ENCODE measurements around the gene PDZD2. TPM values are rescaled to one million over a fixed set of nuclear protein-coding genes. Genes with fewer than 3 reads are reported as not detected.

PDZD2 gene
- total RNA-seq, 1 donor from 2014 or later: 6.7 TPM

GRCh38 chr5:32143617-32144377 is 504.9 kb downstream of the PDZD2 start:
- no peak for DNase-seq (ENCODE audit: low read depth)
- Histone ChIP-seq H3K36me3 (ENCODE audit: control insufficient read depth, insufficient read depth, low read length) (no peaks in the 10 kb centered on the region), H3K27me3 (ENCODE audit: control insufficient read depth, insufficient read depth, low read length) (no peaks in the 10 kb centered on the region), H3K4me3 (ENCODE audit: low read depth, low read length) (no peak overlapping the region)
- TF ChIP-seq, protein P1, sequence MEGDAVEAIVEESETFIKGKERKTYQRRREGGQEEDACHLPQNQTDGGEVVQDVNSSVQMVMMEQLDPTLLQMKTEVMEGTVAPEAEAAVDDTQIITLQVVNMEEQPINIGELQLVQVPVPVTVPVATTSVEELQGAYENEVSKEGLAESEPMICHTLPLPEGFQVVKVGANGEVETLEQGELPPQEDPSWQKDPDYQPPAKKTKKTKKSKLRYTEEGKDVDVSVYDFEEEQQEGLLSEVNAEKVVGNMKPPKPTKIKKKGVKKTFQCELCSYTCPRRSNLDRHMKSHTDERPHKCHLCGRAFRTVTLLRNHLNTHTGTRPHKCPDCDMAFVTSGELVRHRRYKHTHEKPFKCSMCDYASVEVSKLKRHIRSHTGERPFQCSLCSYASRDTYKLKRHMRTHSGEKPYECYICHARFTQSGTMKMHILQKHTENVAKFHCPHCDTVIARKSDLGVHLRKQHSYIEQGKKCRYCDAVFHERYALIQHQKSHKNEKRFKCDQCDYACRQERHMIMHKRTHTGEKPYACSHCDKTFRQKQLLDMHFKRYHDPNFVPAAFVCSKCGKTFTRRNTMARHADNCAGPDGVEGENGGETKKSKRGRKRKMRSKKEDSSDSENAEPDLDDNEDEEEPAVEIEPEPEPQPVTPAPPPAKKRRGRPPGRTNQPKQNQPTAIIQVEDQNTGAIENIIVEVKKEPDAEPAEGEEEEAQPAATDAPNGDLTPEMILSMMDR (IDR thresholded peaks at IDR 0.05; ENCODE audit: insufficient read depth, low read length, poor library complexity, severe bottlenecking): no peak

DNA sequence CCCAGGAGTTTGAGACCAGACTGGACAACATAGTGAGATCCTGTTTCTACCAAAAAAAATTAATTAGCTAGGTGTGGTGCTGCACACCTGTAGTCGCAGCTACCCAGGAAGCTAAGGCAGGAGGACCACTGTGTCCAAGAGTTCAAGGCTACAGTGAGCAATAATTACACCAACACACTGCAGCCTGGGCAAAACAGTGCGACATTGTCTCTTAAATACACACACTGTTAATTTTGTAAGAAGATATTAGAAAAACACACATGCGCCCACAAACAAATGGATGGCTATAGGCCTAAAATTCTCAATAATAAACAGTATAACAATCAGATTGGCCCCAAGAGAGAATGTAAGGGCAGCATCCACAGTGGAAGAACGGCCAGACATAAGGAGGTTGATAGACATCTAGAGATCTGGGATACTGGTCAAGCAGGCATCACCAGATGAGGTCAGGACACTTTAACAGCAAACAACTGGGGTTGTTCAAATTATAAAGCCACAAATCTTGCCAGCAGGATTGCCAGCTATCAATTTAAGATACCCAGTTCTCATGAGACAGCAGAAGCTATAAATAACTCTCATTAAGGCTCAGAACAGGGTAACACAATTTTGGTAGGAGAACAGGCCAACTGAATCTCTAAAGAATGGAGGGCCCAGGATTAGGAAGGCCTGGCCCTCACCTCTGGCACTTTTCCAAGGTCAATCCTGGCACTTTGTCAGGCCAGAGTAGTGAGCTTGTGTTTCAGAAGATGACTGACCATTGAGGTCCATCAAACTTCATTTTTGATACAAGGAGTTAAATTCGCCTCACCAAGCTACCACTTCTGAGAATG is 505.7 kb downstream of the PDZD2 start:
- DNase-seq (ENCODE audit: low read depth): no peak
- no peaks in the 10 kb centered on the region for H3K27me3 ChIP-seq (ENCODE audit: control insufficient read depth, insufficient read depth, low read length)
- TF ChIP-seq, protein P1 (IDR thresholded peaks at IDR 0.05; ENCODE audit: insufficient read depth, low read length, poor library complexity, severe bottlenecking): no peak
- no peak overlapping the region for H3K4me3 ChIP-seq (ENCODE audit: low read depth, low read length)
- H3K36me3 ChIP-seq (ENCODE audit: control insufficient read depth, insufficient read depth, low read length): no peaks in the 10 kb centered on the region

- Histone ChIP-seq H3K4me3 (ENCODE audit: low read depth, low read length) (no peak overlapping the region), H3K27me3 (ENCODE audit: control insufficient read depth, insufficient read depth, low read length) (no peaks in the 10 kb centered on the region), H3K36me3 (ENCODE audit: control insufficient read depth, insufficient read depth, low read length) (no peaks in the 10 kb centered on the region)
- DNase-seq (ENCODE audit: low read depth): no peak
- TF ChIP-seq, protein P1 (IDR thresholded peaks at IDR 0.05; ENCODE audit: insufficient read depth, low read length, poor library complexity, severe bottlenecking): no peak
Observed at GRCh38 chr5:32145378-32145777, 506.4 kb downstream of the PDZD2 start.

- Histone ChIP-seq H3K4me3 (ENCODE audit: low read depth, low read length) (no peak overlapping the region), H3K36me3 (ENCODE audit: control insufficient read depth, insufficient read depth, low read length) (no peaks in the 10 kb centered on the region), H3K27me3 (ENCODE audit: control insufficient read depth, insufficient read depth, low read length) (no peaks in the 10 kb centered on the region)
- TF ChIP-seq, protein P1 (IDR thresholded peaks at IDR 0.05; ENCODE audit: insufficient read depth, low read length, poor library complexity, severe bottlenecking): no peak
- DNase-seq (ENCODE audit: low read depth): no peak
Observed at GRCh38 chr5:32147236-32147635, 508.3 kb downstream of the PDZD2 start.

- H3K4me3 ChIP-seq (ENCODE audit: low read depth, low read length): no peak overlapping the region
- no peaks in the 10 kb centered on the region for H3K36me3 ChIP-seq (ENCODE audit: control insufficient read depth, insufficient read depth, low read length)
- no peak for DNase-seq (ENCODE audit: low read depth)
- no peaks in the 10 kb centered on the region for H3K27me3 ChIP-seq (ENCODE audit: control insufficient read depth, insufficient read depth, low read length)
- TF ChIP-seq, protein P1 (IDR thresholded peaks at IDR 0.05; ENCODE audit: insufficient read depth, low read length, poor library complexity, severe bottlenecking): no peak
Observed at GRCh38 chr5:32147959-32148358, 509.0 kb downstream of the PDZD2 start.

Data from kidney epithelial cell (primary cell).